Measurements from ENCODE around the gene RNGTT.
A peak's percentile ranks its signal among the peaks of the same experiment; 100 is the strongest.
"Not testable (repeated sequence)": the region's sequence is repeated elsewhere in the genome, so short reads cannot be mapped to it uniquely, and the experiment has no call there.

Gene RNGTT

DNA sequence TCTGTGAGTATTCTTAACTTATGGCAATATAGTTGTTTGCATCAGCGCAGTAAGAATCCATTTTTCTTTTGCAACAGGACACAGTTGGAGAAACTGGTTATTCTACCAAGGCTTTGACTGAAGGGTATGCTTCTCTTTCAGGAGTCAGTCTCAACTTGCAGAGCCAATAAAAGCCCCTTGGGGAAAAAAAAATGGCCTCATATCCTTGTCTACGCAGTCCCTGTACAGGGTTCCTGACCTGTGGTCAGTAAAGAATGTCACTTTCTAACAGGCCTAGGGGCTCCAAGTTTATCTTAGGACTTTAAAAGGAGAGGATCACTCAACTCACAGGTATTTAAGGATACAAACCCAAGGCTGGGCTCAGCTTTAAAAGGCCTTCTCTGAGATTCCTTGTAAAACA is 6.9 kb upstream of the RNGTT start:
- no peak for TF ChIP-seq CTCF (IDR thresholded peaks at IDR 0.05; ENCODE audit: low read depth, low read length)
- H3K4me3 ChIP-seq (ENCODE audit: low read depth, low read length), result no peak overlapping the region

DNA sequence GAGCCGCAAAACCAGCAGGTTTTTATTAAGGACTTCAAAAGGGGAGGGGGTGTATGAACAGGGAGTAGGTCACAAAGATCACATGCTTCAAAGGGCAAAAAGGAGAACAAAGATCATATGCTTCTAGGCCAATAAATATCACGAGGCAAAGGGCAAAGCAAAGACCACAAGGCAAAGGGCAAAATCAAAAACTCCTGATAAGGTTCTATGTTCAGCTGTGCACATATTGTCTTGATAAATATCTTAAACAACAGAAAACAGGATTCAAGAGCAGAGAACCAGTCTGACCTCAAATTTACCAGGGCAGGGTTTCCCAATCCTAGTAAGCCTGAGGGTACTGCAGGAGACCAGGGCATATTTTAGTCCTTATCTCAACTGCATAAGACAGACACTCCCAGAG is 5.8 kb upstream of the RNGTT start:
- not testable (repeated sequence) for H3K4me3 ChIP-seq (ENCODE audit: low read depth, low read length)

- TF ChIP-seq CTCF (IDR thresholded peaks at IDR 0.05; ENCODE audit: low read depth, low read length), result no peak
Observed at GRCh38 chr6:88967891-88968290, 4.5 kb upstream of the RNGTT start.

GRCh38 chr6:88965691-88966090 is 2.3 kb upstream of the RNGTT start:
- no peak for TF ChIP-seq CTCF (IDR thresholded peaks at IDR 0.05; ENCODE audit: low read depth, low read length)
- H3K4me3 ChIP-seq (ENCODE audit: low read depth, low read length), result no peak overlapping the region

More at GRCh38 chr6:88967891-88968290, 4.5 kb upstream of the RNGTT start:
- H3K4me3 ChIP-seq (ENCODE audit: low read depth, low read length), result no peak overlapping the region

DNA sequence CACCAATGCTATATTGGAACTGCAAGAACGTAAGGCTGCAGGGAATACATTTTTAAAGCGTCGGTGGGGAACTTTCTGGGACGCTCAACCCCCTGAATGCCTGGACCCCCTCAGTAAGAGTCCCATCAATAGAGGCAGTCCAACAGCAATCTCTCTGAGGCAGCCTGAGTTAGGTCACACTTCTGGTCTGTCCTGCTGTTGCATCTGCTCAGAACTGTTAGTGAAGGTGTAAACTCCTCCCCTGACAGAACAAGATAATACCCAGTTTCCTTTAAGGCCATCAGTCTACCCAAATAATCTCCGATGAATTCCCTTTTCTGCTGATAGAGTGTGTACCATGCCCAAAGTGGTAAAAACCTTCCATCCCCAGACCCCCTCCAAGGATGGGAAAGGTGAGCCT is 1.1 kb upstream of the RNGTT start:
- no peak for TF ChIP-seq CTCF (IDR thresholded peaks at IDR 0.05; ENCODE audit: low read depth, low read length)
- peak overlapping the region; percentile 75 for H3K4me3 ChIP-seq (ENCODE audit: low read depth, low read length)

- H3K4me3 ChIP-seq (ENCODE audit: low read depth, low read length), result no peak overlapping the region
- no peak for TF ChIP-seq CTCF (IDR thresholded peaks at IDR 0.05; ENCODE audit: low read depth, low read length)
Observed at GRCh38 chr6:88958842-88959241, 4.6 kb downstream of the RNGTT start.

GRCh38 chr6:88953550-88954386 is 9.7 kb downstream of the RNGTT start:
- H3K4me3 ChIP-seq (ENCODE audit: low read depth, low read length), result no peak overlapping the region
- no peak for TF ChIP-seq CTCF (IDR thresholded peaks at IDR 0.05; ENCODE audit: low read depth, low read length)

Data from WI38 (cell line).